Neural cell (in vitro differentiated cells): ENCODE measurements around the gene AHNAK2.

Experiments
- CTCF ChIP-seq: fragments of 450-650 bp; IDR thresholded peaks from 2 replicates; pipeline ENCODE4 v1.5.1; 2014; ENCODE audit warnings: antibody characterized with exemption, mild to moderate bottlenecking, moderate library complexity; ENCODE audit not compliant: poor library complexity, severe bottlenecking
- POLR2AphosphoS5 ChIP-seq: IDR thresholded peaks from 2 replicates; pipeline ENCODE4 v1.6.1; 2012
- RAD21 ChIP-seq: fragments of 450-650 bp; conservative IDR thresholded peaks from 2 replicates; pipeline ENCODE4 v1.6.1; 2014; ENCODE audit warnings: antibody characterized with exemption, mild to moderate bottlenecking, moderate library complexity

GRCh38 chr14:104938960-104939359 is 39.2 kb downstream of the AHNAK2 start:
- TF ChIP-seq CTCF (no peak), POLR2AphosphoS5 (no peak), RAD21 (no peak)
